UCSD-AML1 (cell line): ENCODE measurements around the gene CARM1.
"Not testable (repeated sequence)": the region's sequence is repeated elsewhere in the genome, so short reads cannot be mapped to it uniquely, and the experiment has no call there.

ENCODE experiments used
- DNase-seq: peaks from one replicate; lab custom pipeline; 2025; ENCODE audit not compliant: unreplicated experiment; lab: John Stamatoyannopoulos, UW

CARM1 gene

DNA sequence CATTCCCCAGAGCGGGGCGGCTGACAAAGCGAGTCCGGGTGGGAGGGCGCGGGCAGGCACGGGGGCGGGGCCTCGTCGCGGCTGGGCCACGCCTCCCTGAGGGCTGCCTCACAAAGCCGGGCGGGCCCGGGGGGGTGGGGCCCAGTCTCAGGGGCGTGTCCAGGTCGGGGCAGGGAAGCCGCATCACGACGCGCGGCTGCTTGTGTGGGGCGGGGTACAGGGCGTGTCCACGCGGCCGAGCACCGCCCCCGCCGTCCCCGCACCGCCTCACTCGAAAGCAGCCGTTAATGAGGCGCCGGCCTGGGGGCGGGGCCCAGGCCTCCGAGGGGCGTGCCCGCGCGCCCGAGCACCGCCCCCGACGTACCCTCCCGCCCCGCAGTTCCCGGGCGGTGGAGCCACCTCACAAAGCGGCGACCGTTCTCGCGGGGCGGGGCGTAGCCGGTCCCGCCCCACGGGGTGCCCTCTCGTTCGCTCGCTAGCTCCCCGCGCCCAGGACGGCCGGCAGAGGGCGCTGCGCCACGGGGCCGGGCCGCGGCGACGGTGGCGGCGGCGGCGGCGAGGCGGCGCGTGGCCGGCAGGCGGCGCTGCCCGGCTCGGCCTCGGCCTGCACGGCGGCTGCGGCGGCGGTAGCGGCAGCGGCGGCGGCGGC is at the start of gene CARM1:
CARM1 (plus strand) TSS at position 599 of the 649 bp plus-strand sequence. CDS start 150 bp downstream, outside the sequence.
- DNase-seq: peak; percentile 100

DNA sequence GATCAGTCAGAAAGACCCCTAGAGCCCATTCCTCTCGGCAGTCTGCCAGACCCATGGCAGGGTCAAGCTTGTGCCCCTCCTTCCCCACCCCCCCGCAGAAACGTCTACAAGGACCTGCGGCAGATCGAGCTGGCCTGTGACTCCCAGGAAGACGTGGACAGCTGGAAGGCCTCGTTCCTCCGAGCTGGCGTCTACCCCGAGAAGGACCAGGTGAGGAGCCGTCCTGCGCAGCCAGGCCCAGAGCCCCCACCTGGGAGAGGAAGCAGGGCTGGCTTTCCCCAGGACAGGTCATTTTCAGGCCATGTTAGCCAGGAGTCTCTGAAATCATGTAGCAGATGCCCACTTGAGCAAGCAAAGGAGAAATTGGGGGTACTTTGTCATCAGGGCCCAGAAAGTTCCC is 47.7 kb upstream of the CARM1 start:
- DNase-seq: no peak

DNA sequence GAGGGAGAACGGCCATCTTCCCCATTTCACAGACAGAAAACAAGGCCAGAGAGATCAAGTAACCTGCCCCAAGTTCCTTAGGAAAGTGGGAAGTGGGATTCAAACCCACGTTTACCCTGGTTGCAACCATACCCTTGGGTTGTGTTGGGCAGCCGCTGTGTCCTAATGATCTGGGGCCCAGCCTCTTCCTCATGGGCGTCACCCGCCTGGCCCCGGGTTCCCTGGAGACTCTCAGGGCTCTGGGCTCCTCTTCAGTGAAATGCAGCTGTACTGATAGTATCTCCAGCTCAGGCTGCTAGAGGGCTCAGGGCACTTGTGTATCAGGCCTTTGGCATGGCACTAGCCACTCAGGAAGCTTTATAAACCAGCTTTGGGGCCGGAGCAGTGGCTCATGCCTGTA is 45.1 kb upstream of the CARM1 start:
- DNase-seq: no peak

GRCh38 chr19:10826846-10827245 is 44.5 kb upstream of the CARM1 start:
- no peak for DNase-seq

DNA sequence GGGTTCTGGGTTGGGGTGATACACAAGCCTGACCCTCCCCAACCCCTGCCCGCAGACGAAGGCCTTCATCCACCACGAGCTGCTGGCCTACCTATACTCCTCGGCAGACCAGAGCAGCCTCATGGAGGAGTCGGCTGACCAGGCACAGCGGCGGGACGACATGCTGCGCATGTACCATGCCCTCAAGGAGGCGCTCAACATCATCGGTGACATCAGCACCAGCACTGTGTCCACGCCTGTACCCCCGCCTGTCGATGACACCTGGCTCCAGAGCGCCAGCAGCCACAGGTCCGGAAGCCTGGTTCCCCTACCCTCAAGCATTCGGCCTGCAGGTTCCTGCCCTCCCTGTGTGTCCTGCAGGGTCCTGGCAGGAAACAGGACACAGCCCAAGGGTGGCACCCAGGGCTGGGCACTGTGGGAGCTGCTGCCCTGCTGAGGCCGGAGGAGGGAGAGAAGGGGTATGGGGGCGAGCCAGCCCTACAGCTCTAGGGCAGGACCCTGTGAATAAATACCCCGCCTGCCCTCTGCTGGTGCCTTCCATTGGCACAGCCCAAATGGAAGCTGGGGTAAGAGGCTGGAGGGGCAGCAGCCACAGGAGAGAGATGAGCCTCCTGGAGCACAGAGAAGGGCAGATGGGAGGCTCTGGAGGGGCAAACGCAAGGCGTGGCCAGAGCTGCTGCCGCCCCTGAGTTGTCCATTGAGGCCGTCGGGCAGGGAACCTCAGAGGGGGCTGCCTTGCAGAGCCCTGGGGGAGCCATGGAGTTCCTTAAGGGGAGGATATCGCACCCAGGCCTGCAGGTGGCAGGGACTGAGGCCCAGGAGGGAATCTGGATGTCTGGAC is 42.2 kb upstream of the CARM1 start:
- DNase-seq: peak; percentile 26

DNA sequence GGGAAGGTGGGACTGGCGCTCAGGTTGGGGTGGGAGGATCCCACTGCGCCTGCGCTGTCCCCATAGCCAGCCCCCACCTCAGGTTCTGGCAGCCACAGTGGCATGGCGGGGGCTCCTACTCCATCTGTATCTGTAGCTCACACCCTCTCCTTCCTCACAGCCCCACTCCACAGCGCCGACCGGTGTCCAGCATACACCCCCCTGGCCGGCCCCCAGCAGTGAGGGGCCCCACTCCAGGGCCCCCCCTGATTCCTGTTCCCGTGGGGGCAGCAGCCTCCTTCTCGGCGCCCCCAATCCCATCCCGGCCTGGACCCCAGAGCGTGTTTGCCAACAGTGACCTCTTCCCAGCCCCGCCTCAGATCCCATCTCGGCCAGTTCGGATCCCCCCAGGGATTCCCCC is 41.4 kb upstream of the CARM1 start:
- DNase-seq: no peak

- no peak for DNase-seq
Observed at GRCh38 chr19:10830370-10830769, 41.0 kb upstream of the CARM1 start.

DNA sequence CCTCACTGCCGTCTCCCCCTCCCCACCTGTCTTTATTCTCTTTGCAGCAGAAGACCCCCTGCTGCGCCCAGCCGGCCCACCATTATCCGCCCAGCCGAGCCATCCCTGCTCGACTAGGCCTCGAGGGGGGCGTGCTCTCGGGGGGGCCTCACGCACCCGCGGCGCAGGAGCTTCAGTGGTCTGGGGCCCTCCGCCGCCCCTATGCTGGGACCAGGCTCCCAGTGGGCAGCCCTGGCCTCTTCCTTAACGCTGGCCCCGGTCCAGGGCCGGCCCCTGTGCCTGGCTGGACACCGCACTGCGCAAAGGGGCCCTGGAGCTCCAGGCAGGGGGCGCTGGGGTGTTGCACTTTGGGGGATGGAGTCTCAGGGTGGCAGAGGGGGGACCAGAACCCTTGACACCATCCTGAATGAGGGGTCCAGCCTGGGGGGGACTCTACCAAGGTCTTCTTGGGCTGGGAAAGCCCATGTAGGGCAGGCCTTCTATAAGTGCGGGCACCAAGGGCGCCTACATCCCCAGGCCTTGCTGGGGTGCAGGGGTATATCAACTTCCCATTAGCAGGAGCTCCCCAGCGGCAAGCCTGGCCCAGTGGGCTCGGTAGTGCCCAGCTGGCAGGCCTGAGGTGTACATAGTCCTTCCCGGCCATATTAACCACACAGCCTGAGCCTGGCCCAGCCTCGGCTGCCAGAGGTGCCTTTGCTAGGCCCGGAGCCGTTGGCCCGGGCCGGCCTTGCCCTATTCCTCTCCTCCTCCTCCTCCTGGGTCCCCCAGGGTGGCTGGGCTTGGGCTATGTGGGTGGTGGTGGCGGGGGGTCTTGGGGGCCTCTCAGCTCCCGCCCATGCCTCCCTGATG is 40.2 kb upstream of the CARM1 start:
- no peak for DNase-seq

- no peak for DNase-seq
Observed at GRCh38 chr19:10831987-10832938, 39.1 kb upstream of the CARM1 start.

- DNase-seq: no peak
Observed at GRCh38 chr19:10832939-10833296, 38.4 kb upstream of the CARM1 start.

- DNase-seq: no peak
Observed at GRCh38 chr19:10835089-10835753, 36.1 kb upstream of the CARM1 start.

- peak; percentile 99 for DNase-seq
Observed at GRCh38 chr19:10835754-10836478, 35.4 kb upstream of the CARM1 start, which contains the start of gene TMED1. Gene TMED1 (minus strand): TSS chr19:10836212. CDS start chr19:10836191, 21 bp downstream.

DNA sequence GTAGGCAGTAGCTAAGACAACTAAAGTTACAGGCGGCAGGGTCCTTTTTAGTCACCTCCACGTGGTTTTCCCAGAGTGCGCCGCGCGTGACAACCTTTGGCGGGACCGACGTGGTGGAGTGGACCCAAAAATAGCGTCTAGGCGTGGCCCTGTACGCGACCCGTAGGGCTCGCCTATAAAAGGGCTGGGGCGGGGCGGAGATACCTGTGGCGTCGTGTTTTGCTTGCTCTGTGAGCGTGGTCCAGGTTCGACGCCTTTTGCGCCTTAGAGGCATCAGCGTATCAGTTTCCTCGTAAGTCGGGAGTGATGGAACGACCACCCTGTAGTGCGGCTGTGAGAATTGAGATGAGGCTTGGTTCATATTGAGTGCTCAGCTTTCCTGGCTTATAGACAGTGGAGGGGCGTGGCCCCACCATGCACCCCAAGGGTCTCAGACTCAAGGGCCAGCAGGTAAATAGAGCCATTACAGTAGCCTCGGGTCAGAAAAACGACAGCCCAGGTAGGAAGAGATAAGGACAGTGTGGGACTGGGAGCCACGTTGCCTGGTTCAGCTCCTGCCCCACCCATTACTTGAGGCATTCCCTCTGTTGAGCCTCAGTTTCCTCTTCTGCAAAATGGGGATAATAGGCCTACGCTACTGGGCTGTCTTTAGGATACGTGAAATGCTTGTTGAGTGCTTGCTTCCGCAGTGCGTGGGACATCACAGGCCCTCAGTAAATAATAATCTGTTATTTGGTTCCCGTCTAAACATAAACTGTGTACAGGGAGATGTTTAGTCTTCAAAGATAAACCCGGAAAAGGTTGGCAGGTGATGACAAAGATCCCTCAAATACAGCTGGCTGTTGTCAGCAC is 34.6 kb upstream of the CARM1 start:
- DNase-seq: peak; percentile 94

DNA sequence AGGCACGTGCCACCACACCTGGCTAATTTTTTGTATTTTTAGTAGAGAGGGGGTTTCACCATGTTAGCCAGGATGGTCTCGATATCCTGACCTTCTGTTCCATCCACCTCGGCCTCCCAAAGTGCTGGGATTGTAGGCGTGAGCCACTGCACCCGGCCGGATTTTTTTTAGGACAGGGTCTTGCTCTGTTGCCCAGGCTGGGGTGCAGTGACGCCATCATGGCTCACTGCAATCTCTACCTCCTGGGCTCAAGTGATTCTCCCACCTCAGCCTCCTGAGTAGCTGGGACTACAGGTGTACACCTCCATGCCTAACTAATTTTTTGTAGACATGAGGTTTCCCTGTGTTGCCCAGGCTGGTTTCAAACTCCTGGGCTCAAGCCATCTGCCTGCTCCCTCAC is 33.7 kb upstream of the CARM1 start:
- DNase-seq: not testable (repeated sequence)

DNA sequence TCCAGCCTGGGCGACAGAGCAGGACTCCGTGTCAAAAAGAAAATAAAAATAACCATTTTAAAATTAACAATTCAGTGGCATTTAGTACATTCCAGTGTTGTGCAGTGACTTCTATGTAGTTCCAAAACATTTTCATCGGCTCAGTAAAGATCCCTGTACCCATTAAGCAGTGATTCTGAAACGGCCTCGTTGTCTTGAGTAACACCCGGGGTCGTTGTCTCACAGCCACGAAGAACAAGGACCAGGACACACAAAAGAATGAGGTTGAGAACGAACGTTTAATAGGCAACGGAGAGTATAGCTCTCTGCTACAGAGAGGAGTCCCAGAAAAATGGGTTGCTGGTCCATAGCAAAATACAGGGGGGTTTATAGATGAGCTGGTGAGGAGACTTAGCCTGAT is 33.0 kb upstream of the CARM1 start:
- no peak for DNase-seq

- DNase-seq: no peak
Observed at GRCh38 chr19:10839114-10840050, 32.0 kb upstream of the CARM1 start.

DNA sequence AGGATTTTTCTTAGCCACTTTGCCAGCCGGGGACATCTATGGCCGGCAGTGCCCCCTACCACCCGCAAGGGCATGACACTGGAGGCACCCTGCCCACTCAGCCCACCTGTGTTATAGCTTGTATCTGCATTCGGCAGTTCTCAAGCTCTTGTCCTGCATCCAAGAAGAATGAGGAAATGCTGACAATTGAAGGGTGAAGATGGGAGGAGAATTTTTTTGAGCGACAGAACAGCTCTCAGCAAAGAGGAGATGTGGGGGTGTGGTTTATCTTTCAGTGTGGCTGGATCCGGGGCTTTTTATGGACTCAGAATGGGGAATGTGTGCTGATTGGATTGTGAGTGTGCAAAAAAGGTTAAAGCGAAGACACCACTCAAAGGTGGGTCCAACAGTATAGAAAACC is 28.6 kb upstream of the CARM1 start:
- no peak for DNase-seq
